Fibroblast of skin of right quadriceps (primary cell): ENCODE data around the gene PHEX.

Source experiments
- DNase-seq: peaks from one replicate; pipeline ENCODE4 v3.0.0-alpha.2; 2013

Gene PHEX

DNA sequence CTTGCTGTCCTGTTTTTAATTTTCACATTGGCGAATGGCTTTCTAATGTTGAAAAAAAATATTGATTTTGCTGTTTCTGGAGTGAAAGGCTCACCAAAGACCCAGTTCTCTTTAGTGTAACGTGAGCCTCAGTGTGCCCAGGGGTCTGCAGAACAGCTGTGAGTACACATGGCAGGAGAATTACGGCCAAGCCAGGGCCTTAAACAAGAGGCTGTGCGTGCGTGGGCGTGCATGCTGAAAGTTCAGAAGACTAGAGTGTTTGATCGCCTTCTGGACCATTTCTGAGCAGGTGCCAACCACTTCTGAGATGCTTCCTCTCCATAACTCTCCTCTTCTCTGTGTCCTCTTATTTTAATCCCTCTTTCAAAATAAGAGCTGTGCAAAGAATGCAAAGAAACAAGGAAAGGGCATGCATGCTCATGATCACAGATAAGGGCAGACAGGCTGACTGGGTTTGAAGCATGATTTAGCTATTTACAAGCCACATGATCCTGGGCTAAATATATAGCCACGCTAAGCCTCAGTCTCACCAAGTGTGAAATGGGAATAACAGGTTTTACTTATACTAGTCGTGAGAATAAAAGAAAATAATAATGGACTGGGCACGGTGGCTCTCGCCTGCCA, 9.9 kb downstream of the PHEX start:
- DNase-seq = no peak

DNA sequence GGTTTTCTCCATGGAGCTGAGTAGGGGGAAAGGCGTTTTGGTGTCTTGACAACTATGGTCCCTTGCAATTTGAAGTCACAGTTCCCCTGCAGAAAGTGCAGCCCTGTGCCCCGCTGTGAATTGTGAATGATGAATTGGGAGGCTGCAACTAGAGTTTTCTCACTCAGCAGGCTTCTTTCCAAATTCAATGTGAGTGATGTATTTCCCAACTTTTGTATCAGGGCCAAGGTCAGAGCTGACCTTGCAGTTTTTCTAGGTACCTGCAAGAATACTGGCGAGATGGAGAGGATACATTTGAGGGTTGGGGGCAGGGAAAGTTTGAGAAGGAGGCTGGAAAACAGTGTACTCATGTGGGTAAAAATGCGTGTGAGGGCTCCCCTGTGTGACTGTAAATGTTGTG, 11.7 kb downstream of the PHEX start:
- DNase-seq = no peak

DNA sequence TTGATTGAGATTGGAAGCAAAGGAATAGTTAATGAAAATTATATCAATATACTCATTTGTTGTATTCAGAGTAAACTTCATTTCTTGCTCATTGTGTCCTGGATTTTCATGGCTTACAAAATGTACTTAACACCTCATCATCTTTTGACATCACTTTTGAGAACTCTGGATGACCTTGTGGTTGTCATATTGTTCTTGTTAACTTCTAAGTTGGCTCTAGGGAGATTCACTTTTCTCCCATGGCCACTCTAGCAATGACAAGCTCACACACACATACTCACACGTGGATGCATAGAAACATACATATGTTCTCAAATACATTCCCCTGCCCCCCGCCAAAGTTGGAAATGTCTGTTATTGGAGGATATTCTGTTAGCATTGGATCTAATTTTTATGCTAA, 15.3 kb downstream of the PHEX start:
- no peak for DNase-seq

- peak; percentile 1 for DNase-seq
These were observed 21.4 kb downstream of the PHEX start for GRCh38 chrX:22053481-22053880.

GRCh38 chrX:22056235-22056634, 24.1 kb downstream of the PHEX start:
- no peak for DNase-seq

- DNase-seq = no peak
These were observed 25.5 kb downstream of the PHEX start for GRCh38 chrX:22057667-22058066.

DNA sequence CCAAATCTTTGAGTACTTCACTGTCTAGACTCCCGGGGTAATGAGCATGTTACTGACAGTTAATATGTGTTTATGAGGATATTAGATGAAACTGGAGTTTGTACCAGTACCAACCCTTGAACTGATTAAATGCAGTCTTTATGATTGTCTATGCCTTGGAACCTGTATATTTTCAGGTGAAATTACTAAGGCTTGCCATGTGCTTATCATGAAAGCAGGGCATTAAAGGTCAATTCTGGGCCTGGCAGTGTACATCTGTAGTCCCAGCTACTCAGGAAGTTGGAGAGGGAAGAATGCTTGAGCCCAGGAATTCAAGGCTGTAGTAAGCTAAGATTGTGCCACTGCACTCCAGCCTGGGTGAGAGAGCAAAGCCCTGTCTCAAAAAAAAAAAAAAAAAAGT, 27.6 kb downstream of the PHEX start:
- no peak for DNase-seq

- DNase-seq = peak; percentile 28
These were observed 28.5 kb downstream of the PHEX start for GRCh38 chrX:22060415-22061280.

DNA sequence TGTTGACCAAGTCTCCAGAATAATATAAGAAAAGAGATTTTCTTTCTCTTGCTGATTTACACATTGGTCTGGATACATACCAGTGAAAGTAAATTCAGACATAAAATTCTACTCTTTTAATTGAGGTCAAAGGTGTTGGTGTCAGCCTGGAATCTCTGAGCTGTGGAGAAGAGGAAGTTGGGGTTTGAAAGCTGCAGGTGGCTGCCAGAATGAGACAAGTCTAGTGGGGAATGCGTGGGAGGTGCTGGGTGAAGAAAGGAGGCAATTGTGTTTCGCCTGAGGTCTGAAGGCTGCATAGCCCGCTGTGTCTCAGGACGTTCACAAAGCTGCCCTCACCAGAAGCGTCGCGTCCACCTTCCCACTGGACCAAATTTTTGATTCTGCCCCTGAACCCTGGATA, 31.2 kb downstream of the PHEX start:
- DNase-seq = no peak

GRCh38 chrX:22069586-22069985, 37.5 kb downstream of the PHEX start:
- DNase-seq = no peak

DNA sequence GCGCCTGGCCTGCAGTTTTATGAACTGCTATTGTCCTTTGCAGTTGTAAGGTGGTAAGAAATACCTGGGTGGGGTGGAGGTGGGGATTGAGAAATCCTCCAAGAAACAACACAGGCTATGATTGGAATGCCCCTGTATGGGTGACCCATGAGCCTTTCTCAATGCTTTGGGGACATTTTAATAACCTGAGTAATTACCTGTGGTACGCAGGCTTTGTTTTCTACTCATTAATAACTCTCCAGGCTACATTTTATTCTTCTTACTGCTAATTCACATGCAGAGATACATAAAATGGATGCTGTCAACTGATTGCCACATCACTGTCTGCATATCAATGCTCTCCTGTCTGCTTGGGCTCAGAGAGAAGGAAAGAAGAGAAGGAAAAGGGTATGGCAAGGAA, 41.8 kb downstream of the PHEX start:
- DNase-seq = no peak

DNA sequence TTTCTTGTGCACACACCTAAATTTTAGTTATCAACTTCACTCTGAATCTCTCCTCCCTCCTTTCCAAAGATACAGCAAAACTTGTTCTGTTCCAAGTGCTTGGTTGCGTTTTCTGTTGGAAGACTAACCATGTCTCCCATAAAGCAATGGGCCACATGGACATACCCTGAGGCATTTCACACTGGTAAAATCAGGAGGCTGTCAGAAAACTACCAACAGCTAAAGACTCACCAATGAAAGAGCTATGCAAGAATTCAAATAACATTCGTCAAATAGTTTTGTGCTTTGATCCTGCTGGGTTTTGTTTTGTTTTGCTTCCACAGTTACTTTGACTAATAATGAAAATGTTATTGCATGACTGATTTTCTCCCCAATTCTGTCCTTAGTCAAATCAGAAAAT, 46.0 kb downstream of the PHEX start:
- DNase-seq = no peak

DNA sequence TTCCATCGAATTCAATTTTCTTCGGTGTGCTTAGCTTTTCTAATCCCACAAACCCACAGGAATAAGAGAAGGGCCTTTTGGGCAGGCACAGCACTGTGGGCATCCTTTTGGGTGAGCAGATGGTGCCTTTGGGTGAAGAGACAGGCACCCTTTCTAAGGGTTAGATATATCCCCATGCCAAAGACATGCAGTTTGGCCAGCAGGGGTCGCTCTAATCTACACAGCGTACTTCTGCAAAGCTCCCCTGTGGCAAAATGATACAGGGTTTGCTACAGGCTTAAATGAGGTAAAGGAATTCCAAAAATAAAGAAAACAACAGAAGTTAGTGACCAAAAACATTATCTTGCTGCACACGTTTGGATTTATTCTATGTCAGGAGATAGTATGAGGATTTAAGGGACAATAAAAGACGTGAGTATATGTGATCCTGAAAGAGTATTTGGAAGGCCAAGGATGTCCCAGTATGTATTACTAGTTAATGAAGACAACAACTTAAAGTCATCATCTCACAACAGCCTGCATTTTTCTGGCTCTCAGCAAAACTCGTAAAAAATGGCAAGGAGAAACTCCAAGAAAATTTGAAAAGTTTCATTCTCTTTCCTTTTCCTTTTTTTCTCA, 49.5 kb downstream of the PHEX start:
- peak; percentile 46 for DNase-seq

- DNase-seq = no peak
These were observed 53.9 kb downstream of the PHEX start for GRCh38 chrX:22086003-22086402.

- no peak for DNase-seq
These were observed 55.0 kb downstream of the PHEX start for GRCh38 chrX:22087011-22087557.

DNA sequence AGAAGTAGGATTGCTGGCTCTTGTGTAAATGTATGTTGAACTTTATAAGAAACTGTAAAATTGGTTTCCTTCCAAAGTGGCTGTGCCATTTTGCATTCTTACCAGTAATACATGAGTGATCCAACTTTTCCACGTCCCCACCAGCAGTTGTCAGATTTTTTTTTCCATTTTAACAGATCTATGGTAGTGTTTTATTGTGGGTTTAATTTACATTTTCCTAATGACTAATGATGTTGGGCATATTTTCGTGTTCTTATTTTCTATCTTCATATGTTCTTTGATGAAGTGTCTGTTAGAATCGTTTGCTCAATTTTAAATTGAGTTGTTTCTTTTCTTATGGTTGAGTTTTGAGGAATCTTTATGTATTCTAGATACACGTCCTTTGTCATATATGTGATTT, 56.2 kb downstream of the PHEX start:
- DNase-seq = no peak

- peak; percentile 44 for DNase-seq
These were observed 58.1 kb downstream of the PHEX start for GRCh38 chrX:22090181-22090580.

- no peak for DNase-seq
These were observed 61.4 kb downstream of the PHEX start for GRCh38 chrX:22093550-22093949.

DNA sequence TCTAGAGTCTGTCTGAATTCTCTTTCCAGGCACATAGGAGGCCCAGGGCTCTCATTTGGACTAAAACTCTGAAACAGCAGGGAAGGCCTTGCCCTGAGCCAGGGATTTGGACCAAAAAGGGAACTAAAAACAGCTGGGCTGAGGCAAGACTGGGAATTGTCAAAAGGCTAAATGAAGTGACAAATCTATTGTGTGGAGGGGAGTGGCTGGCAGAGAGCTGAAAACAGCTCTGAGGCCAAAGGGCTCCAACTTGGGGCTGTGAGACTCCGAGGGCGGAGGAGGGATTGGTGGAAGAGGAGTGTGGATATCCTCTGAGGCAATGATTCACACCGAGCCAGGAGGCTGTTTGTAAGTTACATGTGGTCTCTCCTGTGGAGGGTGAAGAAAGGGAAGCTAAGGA, 63.2 kb downstream of the PHEX start:
- peak; percentile 51 for DNase-seq

DNA sequence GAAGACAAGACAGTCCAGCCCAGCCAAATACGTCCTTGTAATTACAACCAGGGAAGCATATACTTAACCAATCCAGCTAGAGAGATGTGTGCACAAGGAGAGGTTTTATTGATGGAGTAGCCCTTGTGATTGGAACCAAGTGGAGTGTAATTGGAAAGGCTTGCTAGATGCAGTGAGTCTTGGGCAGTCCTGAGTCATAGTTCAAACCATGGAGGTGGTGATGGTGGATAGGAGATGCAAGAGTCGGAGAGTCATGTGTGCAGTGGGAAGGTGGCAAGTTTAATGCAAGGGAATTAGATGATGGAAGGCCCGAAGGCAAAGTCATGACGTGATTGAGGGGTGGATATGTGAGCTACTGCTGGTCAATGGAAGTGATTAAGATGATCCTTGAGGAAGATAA, 63.7 kb downstream of the PHEX start:
- no peak for DNase-seq

DNA sequence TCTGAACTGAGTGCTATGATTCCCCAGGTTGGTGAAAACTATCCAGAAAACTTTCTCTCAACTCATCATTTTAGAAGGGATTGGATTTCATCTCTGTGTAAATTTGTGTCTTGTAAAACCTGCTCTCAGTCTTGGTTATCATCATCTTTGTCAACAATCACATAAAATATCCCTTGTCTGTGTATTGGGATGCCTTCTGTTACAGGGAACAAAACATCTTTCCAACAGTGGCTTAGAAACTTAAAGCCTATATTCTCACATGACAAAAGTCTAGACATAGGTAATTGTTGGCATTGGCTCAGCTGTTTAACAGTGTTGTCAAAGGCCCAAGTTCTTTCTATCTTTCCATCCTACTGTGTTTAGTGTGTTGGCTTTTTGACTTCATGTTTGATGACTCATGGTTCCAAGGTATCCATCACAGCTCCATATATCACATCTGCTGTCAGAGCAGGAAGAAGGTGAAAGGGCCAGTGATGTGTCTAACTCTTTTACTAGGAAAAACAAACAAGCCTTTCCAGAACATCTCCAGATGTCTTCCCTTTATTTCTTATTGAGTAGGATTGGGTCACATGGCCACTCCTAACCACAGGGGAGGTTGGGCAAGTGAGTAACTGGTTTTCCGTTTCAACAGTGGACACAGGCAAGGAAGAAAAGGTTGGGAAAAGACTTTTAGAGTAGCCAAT, 65.0 kb downstream of the PHEX start:
- DNase-seq = peak; percentile 86

GRCh38 chrX:22105231-22105630, 73.1 kb downstream of the PHEX start:
- DNase-seq = peak; percentile 88

GRCh38 chrX:22105971-22106370, 73.8 kb downstream of the PHEX start:
- no peak for DNase-seq
